ENCODE measurements around the gene VSIG4.

The VSIG4 gene

GRCh38 chrX:66023385-66024091 is 16.3 kb downstream of the VSIG4 start:
- no peak for DNase-seq

- DNase-seq: no peak
These were observed 17.1 kb downstream of the VSIG4 start for GRCh38 chrX:66022632-66023384.

GRCh38 chrX:66021765-66022631 is 17.9 kb downstream of the VSIG4 start:
- DNase-seq: no peak

- no peak for DNase-seq
These were observed 18.5 kb downstream of the VSIG4 start for GRCh38 chrX:66021401-66021764.

- DNase-seq: no peak
These were observed 19.1 kb downstream of the VSIG4 start for GRCh38 chrX:66020631-66021334.

GRCh38 chrX:66019974-66020373 is 19.9 kb downstream of the VSIG4 start:
- no peak for DNase-seq

GRCh38 chrX:66019310-66019652 is 20.6 kb downstream of the VSIG4 start:
- no peak for DNase-seq

GRCh38 chrX:66018585-66019309 is 21.1 kb downstream of the VSIG4 start:
- DNase-seq: no peak

GRCh38 chrX:66017659-66018170 is 22.2 kb downstream of the VSIG4 start:
- no peak for DNase-seq

- DNase-seq: no peak
These were observed 22.8 kb downstream of the VSIG4 start for GRCh38 chrX:66016905-66017658.

GRCh38 chrX:66015900-66016689 is 23.8 kb downstream of the VSIG4 start:
- no peak for DNase-seq

GRCh38 chrX:66015152-66015831 is 24.6 kb downstream of the VSIG4 start:
- no peak for DNase-seq

GRCh38 chrX:66014556-66014955 is 25.3 kb downstream of the VSIG4 start:
- no peak for DNase-seq

- no peak for DNase-seq
These were observed 25.8 kb downstream of the VSIG4 start for GRCh38 chrX:66014084-66014483.

GRCh38 chrX:66013194-66013816 is 26.6 kb downstream of the VSIG4 start:
- no peak for DNase-seq

- DNase-seq: no peak
These were observed 27.8 kb downstream of the VSIG4 start for GRCh38 chrX:66012094-66012534.

- no peak for DNase-seq
These were observed 30.5 kb downstream of the VSIG4 start for GRCh38 chrX:66009231-66009845.

- no peak for DNase-seq
These were observed 31.4 kb downstream of the VSIG4 start for GRCh38 chrX:66008328-66008970.
